ENCODE results near the gene CFAP46. TPM values are rescaled to one million over a fixed set of nuclear protein-coding genes. Genes with fewer than 3 reads are reported as not detected.
"Not testable (repeated sequence)": the region's sequence is repeated elsewhere in the genome, so short reads cannot be mapped to it uniquely, and the experiment has no call there.

CFAP46 gene
- total RNA-seq, 1 donor from 2014 or later: 0.48 TPM

- DNase-seq (ENCODE audit: low spot score): no peak
Measured at GRCh38 chr10:132827861-132828539, 114.4 kb downstream of the CFAP46 start.

DNA sequence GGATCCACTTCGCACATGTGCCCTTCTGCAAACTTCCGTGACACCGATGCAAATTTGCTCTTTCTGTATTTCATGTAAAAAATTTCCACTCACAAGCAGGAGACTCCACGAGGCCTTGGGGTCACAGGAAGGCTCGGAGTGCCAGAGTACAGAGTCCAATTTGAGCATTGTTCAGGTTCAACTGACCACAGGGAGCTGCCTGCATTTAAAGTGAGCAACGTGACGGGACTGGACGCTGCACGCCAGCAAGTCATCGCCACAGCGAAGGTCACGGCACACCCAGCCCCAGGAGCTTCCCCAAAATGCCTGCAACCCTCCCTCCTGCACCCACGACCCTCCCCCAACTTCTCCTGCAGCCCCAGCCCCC, 115.0 kb downstream of the CFAP46 start:
- DNase-seq (ENCODE audit: low spot score): no peak

GRCh38 chr10:132826524-132827422, 115.6 kb downstream of the CFAP46 start:
- DNase-seq (ENCODE audit: low spot score): no peak

GRCh38 chr10:132825783-132826523, 116.4 kb downstream of the CFAP46 start:
- not testable (repeated sequence) for DNase-seq (ENCODE audit: low spot score)

DNA sequence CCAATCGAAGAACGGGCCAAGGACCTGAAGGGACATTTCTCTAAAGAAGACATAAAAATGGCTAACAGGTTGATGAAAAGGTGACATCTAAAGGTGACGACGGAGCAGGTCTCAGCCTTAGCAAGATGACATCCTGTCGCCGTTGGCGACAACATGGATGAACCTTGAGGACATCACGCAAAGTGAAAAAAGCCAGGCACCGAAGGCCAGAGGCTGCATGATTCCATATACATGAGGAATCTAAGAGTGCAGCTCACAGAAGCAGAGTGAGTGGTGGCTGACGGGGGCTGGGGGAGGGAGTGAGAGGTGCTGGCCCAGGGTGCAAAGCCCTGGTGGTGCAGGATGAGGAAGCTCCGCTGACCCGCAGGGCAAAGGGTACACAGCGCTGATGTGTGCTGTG, 122.3 kb downstream of the CFAP46 start:
- no peak for DNase-seq (ENCODE audit: low spot score)

DNA sequence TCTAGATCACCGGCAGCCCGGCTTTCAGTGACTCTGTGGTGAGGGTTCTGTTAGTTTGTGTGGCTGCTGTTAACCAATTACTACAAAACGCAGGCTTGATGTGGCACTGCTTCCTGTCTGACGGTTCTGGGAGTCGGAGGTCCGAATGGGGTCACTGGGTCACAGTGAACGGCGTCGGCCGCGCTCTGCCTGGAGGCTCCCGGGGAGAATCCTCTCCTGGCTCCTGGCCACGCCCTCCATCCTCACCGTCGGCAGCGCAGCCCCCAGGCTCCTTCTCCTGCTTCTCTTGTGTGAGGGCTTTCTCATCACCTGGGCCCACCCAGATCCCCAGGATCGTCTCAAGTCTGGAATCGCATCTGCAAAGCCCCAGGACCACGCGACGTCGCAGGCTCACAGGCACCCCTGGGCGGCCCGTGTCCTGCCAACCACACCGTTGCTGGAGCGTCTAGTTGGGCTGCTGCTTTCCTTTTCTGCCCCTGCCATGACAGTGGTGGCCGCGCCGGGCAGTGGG, 124.6 kb downstream of the CFAP46 start:
- no peak for DNase-seq (ENCODE audit: low spot score)

DNA sequence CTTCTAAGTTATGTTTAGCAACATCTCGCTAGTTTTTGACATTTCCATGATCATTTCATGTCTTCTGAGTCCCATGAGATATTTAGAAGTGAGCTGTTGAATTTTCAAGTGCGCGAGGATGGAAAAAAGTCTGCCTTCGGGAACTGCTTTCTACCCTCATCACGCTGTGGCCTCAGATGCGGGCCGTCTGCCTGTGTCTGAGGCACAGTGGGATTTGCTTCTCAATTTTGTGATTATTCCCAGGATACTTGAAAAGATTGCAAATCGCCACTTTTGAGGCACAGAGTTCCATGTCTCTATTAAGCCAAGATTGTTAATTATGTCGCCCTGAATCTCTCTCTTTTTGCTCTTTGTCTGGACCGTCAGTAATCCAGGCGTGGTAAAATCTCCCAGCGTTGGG, 125.7 kb downstream of the CFAP46 start:
- no peak for DNase-seq (ENCODE audit: low spot score)

GRCh38 chr10:132815168-132815857, 127.1 kb downstream of the CFAP46 start:
- no peak for DNase-seq (ENCODE audit: low spot score)

DNA sequence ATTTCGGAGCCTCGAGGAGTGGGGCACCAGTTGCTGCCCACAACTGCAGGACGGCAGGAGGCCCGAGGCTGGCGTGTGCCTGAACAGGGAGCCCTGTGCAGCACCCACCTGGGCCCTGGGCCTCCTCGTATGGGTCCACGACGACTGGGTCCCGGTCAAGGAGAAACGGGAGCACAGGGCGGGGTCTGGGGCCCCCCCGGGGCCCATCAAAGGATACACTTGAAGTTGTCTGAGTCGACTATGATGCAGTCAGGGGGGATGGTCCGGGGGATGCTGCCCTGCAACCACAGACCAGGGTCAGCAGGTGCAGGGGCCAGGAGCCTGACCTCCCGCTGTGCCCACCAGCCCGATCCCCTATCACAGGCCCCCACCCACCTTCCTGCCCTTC, 127.9 kb downstream of the CFAP46 start:
- DNase-seq (ENCODE audit: low spot score): no peak

DNA sequence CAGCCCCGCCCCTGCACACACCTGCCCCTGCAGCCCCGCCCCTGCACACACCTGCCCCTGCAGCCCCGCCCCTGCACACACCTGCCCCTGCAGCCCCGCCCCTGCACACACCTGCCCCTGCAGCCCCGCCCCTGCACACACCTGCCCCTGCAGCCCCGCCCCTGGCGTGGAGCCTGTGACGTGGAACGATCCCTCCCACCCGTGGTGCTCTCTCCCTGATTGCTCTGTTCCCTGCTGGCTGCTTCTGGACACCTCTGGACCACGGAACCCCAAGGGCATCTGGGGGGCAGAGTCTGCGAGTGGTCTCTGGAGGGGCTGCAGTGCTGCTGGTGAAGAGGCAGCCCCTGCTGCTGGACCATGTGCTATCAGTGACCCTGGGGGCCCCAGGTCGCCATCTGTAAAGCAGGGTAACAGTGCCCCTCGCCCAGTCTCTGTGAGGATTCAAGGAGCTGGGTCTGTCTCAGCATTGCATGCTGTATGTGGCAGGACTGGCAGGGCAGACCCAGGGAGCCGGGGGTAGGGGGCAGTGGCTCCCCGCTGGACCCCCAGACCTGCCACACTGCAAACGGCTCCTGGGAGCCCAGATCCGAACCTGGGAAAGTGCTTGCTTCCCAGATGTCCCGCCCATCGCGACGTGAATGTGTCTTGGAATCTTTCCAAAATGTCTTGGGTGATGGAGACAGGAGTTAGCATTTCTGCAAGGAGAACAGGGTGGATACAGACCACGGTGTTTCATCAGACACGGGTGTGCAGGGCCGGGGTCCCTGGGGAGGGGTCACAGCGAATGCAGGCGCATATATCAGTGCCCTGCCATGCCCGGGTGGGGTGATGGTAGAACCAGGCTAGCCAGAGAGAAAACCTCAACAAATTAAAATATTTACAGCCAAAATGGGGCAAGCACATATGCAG, 128.6 kb downstream of the CFAP46 start:
- no peak for DNase-seq (ENCODE audit: low spot score)

GRCh38 chr10:132813001-132813401, 129.4 kb downstream of the CFAP46 start:
- no peak for DNase-seq (ENCODE audit: low spot score)

- no peak for DNase-seq (ENCODE audit: low spot score)
Measured at GRCh38 chr10:132812520-132812919, 129.8 kb downstream of the CFAP46 start.

DNA sequence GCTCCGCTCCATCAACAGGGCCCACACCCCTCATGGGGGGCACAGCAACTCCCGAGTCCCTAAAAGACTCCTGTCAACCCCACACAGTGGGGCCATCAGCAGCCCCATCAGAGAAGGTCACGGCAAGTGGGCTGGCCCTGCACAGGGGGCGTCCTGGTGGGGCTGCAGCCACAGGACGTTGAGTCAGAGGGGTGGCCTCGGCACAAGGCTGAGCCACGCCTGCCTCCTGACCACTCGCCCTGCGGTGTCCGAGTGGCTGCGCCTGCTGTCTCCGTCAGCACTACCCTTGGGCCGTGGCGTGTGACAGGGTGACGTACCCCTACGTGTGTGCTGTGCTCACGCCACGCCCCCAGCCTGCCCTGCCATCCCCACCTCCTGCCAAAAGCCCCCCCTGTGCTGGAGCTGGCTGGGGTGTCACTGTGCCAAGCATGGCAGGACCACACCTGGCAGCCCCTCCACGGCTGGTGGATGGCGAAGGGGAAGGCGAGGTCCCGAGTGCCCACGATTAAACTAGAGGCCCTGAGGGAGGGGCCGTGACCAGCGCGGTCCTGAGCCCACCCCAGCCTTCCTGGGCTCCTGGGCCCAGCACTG, 130.4 kb downstream of the CFAP46 start:
- DNase-seq (ENCODE audit: low spot score): no peak

DNA sequence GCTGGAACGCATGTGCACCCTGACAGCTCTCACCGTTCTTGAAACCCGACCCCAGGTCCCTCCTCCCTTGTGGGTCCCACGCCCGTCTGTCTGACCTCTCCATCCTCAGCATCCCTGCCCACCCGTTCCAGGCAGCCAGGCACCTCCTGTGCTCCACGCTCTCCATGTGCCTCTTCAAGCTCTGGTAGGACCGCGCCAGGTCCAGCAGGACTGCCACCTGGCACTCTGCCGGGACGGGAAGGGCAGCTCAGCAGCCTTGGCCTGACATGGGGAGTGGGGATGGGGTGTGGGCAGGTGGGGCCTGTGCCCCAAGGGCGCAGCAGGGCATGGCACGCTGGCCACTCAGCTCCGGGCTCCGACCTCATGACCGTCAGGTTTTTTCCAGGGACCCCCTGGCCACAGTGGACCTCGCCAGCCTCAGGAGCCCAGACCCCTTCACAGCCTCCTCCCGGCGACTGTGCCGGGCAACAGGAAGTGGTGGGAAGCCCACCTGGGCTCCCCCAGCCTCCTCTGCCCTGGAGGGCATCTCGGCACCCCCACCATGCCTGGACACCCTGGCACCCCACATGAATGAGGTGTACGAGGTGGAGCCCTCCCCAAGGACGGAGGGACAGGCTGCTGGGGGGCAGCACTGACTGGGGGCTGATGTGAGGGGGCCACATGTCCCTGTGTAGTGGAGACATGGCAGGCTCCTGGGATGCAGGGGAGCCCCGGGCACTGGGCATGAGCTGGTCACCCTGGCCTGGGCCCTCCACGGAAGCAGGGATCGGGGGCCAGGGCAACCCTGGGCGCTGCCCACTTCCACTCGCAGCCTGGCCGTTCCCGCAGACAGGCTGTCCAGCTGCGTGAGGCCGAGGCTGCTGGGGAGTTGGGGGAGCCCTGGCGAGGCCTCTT, 131.3 kb downstream of the CFAP46 start:
- DNase-seq (ENCODE audit: low spot score): no peak

GRCh38 chr10:132810141-132810806, 132.1 kb downstream of the CFAP46 start:
- DNase-seq (ENCODE audit: low spot score): no peak

GRCh38 chr10:132809232-132810140, 132.9 kb downstream of the CFAP46 start:
- no peak for DNase-seq (ENCODE audit: low spot score)
